Epithelial cell of prostate (primary cell): Measurements from ENCODE around the gene SLC22A17.

ENCODE experiments used
- DNase-seq: peaks from one replicate; pipeline ENCODE4 v3.0.0-alpha.2; 2011; ENCODE audit warnings: low read depth, low spot score
- H3K27ac ChIP-seq: fragments of 450-650 bp; 2 replicates; pipeline ENCODE4 v1.5.1; 2017; ENCODE audit warnings: mild to moderate bottlenecking

The SLC22A17 gene

DNA sequence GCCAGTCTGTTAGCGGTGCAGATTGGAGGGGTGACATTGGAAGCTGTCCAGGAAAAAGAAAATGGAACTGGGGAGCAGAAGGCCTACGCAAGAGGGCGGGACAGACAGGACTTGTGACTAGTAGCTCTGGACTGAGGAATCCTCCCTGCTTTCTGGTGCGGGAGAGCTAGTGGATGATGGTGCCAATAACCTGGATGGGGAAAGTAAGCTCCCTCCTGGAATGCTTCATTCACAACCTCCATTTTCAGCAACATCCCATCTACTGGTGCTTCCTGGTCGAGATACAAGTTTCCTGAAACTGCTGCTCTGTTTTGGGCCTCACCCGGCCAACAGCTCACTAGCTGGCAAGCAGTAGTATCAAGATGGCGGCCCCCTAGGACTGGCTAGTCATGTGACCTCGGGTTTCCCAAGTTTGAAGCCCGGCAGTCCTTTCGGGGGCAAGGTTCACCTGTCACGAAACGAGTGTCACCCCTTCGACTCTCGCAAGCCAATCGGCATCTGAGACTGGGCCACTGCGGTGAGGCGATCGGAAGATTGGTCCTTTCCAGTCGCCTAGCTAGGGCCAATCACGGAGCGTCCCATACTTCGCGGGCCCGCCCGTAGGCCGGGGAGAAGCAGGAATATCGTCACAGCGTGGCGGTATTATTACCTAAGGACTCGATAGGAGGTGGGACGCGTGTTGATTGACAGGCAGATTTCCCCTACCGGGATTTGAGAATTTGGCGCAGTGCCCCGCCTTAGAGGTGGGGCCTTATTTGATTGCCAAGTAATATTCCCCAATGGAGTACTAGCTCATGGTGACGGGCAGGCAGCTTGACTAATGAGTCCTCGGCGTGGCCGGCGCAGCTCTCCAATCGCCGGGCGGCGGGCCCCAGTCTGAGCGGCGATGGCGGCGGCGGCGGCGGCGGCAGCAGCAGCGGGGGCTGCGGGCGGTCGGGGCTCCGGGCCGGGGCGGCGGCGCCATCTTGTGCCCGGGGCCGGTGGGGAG lies 31.8 kb downstream of the SLC22A17 start, which contains the start of gene PABPN1:
Gene PABPN1 (plus strand): TSS at position 874 of the 988 bp plus-strand sequence. CDS start 13 bp downstream, at position 887.
- H3K27ac ChIP-seq: peak within 1 kb of the TSS; percentile 86
- DNase-seq: peak; percentile 98

GRCh38 chr14:23319746-23320583 lies 32.7 kb downstream of the SLC22A17 start:
- no peak for DNase-seq
- H3K27ac ChIP-seq: peak overlapping the region; percentile 86

- DNase-seq: no peak
- no peak overlapping the region for H3K27ac ChIP-seq
These were observed 36.4 kb downstream of the SLC22A17 start for GRCh38 chr14:23316300-23316699.

DNA sequence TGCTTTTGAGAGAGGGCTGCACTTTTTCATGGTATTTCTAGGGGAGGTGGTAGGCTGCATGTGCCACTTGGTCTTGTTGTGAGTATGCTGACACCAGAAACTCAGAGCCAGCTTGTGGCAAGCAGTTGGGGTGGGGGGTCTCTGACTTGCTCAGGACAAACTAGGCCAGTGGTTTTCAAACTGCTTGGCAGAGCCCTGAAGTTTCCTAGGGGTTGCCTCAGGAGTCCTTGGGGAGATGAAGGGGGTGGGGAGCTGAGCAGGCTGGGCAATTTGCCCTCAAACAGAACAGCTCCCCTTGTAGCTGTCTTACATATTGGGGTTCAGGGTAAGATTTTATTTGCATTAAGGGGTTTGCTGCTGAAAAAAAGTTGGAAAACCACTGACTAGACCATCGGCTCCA lies 42.1 kb downstream of the SLC22A17 start:
- no peak for DNase-seq
- no peak overlapping the region for H3K27ac ChIP-seq

DNA sequence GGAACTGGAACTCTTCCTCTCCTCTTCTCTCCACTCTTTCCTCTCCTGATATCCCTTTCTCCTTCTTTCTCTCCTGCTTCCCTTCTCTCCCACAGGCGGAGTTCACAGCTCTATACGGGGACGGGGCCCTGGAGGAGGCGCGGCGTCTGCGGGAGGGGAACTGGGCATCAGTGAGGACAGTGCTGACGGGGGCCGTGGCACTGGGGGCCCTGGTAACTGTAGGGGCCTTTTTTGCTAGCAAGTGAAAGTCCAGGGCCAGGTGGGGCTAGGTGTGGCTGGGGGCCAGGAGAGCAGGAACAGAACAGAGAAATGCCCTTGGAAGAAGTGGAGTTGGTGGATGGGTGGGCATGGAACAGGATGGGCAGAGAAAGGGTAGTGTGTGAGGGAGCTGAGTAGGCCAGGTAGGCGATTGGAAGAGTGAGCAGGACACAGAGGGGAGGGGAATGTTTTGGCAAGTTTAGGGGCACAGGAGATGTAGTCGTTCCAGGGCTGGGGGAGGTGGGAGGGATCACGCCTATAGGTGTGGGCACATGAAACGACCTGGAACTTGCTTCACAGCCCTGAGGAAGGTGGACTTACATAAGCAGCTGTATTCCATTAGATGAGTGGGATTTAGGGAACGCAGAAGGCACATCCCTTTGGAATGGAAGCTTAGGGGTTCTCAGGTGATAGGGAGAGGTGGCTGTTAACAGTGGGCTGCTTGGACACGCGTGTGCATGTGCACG lies 43.8 kb downstream of the SLC22A17 start:
- H3K27ac ChIP-seq: peak overlapping the region; percentile 87
- no peak for DNase-seq

DNA sequence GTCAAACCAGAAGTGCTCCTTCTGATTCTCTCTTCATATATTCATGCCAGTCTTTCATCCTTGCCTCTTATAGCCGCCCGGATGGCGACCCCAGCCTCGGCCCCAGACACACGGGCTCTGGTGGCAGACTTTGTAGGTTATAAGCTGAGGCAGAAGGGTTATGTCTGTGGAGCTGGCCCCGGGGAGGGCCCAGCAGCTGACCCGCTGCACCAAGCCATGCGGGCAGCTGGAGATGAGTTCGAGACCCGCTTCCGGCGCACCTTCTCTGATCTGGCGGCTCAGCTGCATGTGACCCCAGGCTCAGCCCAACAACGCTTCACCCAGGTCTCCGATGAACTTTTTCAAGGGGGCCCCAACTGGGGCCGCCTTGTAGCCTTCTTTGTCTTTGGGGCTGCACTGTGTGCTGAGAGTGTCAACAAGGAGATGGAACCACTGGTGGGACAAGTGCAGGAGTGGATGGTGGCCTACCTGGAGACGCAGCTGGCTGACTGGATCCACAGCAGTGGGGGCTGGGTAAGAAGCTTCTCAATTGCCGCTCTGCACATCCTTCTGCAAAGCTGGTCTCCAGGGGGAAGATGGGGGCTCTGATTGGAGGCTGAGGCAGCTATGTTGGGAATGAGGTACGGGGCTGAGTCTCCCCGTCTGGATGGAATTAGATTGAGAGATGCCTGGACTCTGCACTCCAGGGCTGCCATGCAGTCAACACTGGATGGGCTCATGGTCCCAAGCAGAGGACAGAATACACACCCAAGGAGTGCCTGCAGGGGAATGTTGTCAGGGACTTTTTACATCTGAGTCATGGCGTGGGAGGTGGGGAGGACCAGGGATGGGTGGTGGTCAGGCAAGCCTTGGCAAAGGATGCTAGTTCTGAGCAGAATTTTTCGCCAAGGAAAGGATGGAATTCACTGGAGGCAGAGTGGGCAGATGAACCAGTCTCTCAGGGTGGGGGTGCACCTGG lies 44.7 kb downstream of the SLC22A17 start:
- peak overlapping the region; percentile 87 for H3K27ac ChIP-seq
- DNase-seq: peak; percentile 27

GRCh38 chr14:23307146-23307530 lies 45.5 kb downstream of the SLC22A17 start:
- no peak for DNase-seq
- peak overlapping the region; percentile 87 for H3K27ac ChIP-seq

GRCh38 chr14:23306412-23307145 lies 46.1 kb downstream of the SLC22A17 start, which contains the start of gene BCL2L2:
Gene BCL2L2 (plus strand): TSS chr14:23306833. CDS start chr14:23307768, 935 bp downstream.
- DNase-seq: peak; percentile 40
- peak within 1 kb of the TSS; percentile 87 for H3K27ac ChIP-seq

- H3K27ac ChIP-seq: peak within 1 kb of the TSS; percentile 85
- no peak for DNase-seq
These were observed 50.1 kb downstream of the SLC22A17 start, which contains the start of gene PPP1R3E for GRCh38 chr14:23302290-23303225. Gene PPP1R3E (minus strand): TSS chr14:23302859. CDS start chr14:23302576, 283 bp downstream.

GRCh38 chr14:23301969-23302289 lies 50.8 kb downstream of the SLC22A17 start:
- H3K27ac ChIP-seq: peak overlapping the region; percentile 85
- DNase-seq: no peak

- H3K27ac ChIP-seq: peak overlapping the region; percentile 85
- peak; percentile 92 for DNase-seq
These were observed 51.3 kb downstream of the SLC22A17 start for GRCh38 chr14:23301288-23301968.

DNA sequence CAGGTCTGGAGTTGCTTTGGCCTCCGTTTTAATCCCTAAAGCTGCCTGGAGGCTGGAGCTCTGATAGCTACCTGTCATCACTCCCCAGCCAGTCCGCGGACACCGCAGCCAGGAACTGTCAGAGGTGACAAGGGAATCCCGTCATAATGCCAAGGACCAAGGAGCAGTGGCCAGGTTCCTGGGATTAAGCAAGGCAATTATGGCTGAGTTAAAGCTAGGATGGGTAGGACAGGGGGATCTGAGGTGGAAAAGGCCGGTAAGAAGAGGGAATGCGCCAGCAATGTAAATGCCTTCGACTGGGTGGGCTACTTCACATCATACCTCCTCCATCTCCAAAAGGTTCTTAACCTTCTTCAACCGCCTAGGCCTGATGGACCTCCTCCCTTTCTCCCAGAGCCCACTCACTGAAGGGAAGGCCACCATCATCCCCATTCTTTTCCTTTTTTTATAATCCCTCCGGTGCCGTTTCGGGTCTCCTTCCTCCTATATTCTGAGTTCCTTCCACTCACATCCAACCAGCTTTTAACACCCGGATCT lies 51.9 kb downstream of the SLC22A17 start:
- peak overlapping the region; percentile 85 for H3K27ac ChIP-seq
- peak; percentile 6 for DNase-seq

DNA sequence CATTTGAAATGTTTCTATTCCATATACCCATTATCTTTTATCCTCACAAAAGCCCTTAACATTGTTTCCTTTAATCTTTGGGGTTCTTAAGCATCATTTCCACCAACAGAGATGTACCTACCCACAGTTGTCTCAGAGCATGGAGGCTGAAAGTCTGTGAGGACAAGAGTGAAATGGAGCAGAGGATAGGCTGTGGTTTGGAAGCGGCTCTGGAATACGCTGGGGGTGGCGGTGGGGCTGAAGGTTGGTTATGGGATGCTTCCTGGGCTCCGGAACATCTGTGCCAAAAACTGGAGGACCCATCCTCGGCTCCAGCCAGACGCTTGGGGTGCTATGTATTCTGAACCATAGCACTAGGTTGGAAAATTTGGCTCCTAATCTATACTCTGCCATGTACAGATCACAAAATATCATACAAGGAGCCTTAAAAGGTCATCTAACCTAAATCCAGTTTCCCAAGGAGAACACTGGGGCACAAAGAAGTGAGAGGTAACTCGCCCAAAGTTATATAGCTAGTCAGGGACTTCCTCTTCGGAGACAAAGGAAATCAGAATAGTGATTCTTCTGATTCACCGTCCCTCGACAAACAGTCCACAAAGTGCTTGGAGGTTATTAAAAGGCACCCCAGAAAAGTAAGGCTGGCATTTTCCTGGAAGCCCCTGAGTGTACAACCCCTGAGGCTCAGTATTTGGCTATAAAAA lies 52.6 kb downstream of the SLC22A17 start:
- DNase-seq: no peak
- peak overlapping the region; percentile 85 for H3K27ac ChIP-seq

DNA sequence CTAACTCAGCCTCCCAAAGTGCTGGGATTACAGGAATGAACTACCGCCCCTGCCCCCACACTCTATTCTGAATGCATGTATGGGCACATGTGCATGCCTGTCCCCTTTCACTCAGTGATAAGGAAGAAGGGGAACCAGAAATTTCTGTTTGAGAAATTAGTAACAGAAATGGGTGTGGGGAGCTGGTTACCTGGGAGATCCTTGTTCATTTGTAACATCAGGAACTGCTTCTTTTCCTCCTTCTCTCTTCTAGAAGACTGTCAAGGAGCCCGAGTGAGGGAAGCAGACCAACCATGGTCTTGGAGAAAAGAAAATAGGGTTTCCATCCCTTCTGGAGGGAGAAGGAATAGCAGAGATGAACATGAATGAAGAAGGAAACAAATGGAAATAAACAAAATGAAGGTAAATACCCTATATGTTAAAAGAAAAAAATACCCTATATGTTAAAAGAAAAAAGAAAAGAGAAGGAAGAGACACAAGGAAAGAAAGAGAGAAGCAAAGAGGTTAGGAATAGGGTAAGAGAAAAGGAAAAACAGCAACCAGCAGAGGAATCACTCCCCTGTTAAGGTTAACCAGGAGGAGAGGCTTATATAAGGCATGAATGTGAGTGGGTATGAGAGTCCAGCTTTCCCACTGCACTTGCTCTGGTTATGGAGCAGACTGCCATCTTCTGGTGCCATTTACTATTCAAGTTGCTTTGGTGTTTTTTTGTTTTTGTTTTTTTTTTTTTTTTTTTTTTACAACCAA lies 53.3 kb downstream of the SLC22A17 start:
- peak; percentile 53 for DNase-seq
- H3K27ac ChIP-seq: peak overlapping the region; percentile 85
